Measurements from ENCODE around the gene TUG1.
A peak's percentile ranks its signal among the peaks of the same experiment; 100 is the strongest.

Gene TUG1

GRCh38 chr22:30947816-30948454, 21.1 kb upstream of the TUG1 start:
- peak; percentile 25 for DNase-seq

GRCh38 chr22:30948930-30949342, 20.1 kb upstream of the TUG1 start:
- DNase-seq, result no peak

- DNase-seq, result no peak
These were observed 19.0 kb upstream of the TUG1 start for GRCh38 chr22:30949934-30950660.

- DNase-seq, result no peak
These were observed 15.9 kb upstream of the TUG1 start for GRCh38 chr22:30953206-30953605.

GRCh38 chr22:30955153-30955552, 13.9 kb upstream of the TUG1 start:
- no peak for DNase-seq

- no peak for DNase-seq
These were observed 4.2 kb upstream of the TUG1 start for GRCh38 chr22:30964858-30965257.

- no peak for DNase-seq
These were observed 796 bp upstream of the TUG1 start, which contains the start of gene MORC2 for GRCh38 chr22:30968015-30968923. MORC2 (minus strand) TSS chr22:30968774; CDS start chr22:30967889, 885 bp downstream.

- DNase-seq, result peak; percentile 35
These were observed 679 bp downstream of the TUG1 start for GRCh38 chr22:30969532-30970355.

GRCh38 chr22:30970356-30970746, 1.3 kb downstream of the TUG1 start:
- DNase-seq, result no peak

- no peak for DNase-seq
These were observed 9.4 kb downstream of the TUG1 start for GRCh38 chr22:30978304-30978962.

GRCh38 chr22:30979932-30980331, 10.9 kb downstream of the TUG1 start:
- DNase-seq, result no peak

GRCh38 chr22:30982512-30982911, 13.4 kb downstream of the TUG1 start:
- DNase-seq, result no peak

- no peak for DNase-seq
These were observed 15.3 kb downstream of the TUG1 start for GRCh38 chr22:30984317-30984716.

GRCh38 chr22:30985561-30986208, 16.6 kb downstream of the TUG1 start:
- DNase-seq, result no peak

- no peak for DNase-seq
These were observed 20.4 kb downstream of the TUG1 start for GRCh38 chr22:30989474-30989873.

- DNase-seq, result no peak
These were observed 21.6 kb downstream of the TUG1 start for GRCh38 chr22:30990690-30991089.

- no peak for DNase-seq
These were observed 23.5 kb downstream of the TUG1 start for GRCh38 chr22:30992565-30992964.

GRCh38 chr22:30994960-30995359, 25.9 kb downstream of the TUG1 start:
- DNase-seq, result no peak

GRCh38 chr22:30996462-30996861, 27.4 kb downstream of the TUG1 start:
- no peak for DNase-seq

- DNase-seq, result no peak
These were observed 29.3 kb downstream of the TUG1 start for GRCh38 chr22:30998329-30998728.

- no peak for DNase-seq
These were observed 32.2 kb downstream of the TUG1 start for GRCh38 chr22:31001124-31001770.
